Stimulated activated CD8-positive, alpha-beta memory T cell treated with anti-CD3 and anti-CD28 coated beads, Interleukin-12 subunit alpha, Interleukin-12 subunit beta, amount 100 ng/mL, for 24 hours (primary cell): ENCODE results near the gene VPREB3.
A peak's percentile ranks its signal among the peaks of the same experiment; 100 is the strongest.

Source experiments
- DNase-seq: peaks from one replicate; pipeline ENCODE4 v3.0.0-alpha.2; 2020; ENCODE audit errors: extremely low read depth

Gene VPREB3

DNA sequence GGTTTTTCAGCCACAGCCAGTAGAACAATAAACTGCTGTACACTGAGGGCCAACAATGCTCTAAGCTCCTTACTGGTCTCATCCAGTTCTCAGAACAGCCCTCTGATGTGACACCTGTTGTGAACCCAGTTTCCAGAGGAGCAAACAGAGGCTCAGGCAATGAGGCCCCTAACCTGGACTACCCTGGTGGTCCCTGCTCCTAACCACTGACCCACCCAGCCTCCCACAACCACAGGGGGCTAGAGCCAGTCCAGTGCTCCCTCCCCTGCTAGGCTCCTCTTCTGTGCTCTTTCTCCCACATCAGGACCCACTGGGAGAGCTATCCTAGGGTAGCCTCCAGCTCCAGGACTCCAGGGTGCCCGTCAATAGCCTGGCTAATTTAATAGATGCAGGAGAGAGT lies 28.5 kb upstream of the VPREB3 start:
- no peak for DNase-seq

DNA sequence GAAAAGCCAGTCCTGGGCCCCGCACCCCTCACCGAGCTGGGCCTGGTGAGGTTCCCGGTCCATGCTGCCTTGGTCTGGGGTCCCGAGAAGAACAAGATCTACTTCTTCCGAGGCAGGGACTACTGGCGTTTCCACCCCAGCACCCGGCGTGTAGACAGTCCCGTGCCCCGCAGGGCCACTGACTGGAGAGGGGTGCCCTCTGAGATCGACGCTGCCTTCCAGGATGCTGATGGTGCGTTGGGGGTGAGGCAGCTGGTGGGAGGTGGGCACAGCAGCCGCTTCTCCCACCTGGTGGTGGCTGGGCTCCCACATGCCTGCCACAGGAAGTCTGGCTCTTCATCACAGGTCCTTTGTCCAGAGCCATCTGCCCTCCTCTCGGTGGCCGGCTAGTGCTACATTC lies 28.0 kb upstream of the VPREB3 start:
- DNase-seq = no peak

DNA sequence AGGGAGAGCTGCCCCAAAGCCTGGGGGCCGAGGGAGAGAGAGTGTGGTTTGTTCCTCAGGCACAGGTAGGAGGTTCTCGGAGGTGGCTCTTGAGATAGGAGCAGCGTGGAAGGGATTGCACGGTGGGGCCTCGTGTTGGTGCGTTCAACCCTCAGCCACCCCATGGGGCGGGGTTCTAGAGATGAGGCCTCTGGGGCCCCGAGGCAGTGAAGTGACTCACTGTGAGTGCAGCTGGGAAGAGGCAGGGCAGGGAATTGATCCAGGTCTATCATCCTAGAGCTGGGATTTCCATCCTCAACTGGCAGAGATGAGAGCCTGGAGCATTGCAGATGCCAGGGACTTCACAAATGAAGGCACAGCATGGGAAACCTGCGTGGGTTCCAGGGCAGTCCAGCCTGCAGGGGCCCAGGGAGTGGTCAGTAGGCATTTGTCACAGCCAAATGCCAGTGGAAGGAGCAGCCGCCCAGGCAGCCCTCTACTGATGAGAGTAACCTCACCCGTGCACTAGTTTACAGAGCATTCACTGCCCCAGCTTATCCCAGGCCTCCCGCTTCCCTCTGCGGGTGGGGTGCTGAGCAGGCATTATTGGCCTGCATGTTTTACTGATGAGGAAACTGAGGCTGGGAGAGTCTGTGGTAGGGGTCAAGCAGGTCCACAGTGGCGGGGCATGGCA lies 27.4 kb upstream of the VPREB3 start:
- no peak for DNase-seq

DNA sequence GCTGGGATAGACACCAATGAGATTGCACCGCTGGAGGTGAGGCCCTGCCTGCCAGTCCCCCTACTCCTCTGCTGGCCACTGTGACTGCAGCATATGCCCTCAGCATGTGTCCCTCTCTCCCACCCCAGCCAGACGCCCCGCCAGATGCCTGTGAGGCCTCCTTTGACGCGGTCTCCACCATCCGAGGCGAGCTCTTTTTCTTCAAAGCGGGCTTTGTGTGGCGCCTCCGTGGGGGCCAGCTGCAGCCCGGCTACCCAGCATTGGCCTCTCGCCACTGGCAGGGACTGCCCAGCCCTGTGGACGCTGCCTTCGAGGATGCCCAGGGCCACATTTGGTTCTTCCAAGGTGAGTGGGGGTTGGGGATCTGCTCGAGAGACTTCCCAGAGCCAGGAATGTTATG lies 26.8 kb upstream of the VPREB3 start:
- DNase-seq = no peak

DNA sequence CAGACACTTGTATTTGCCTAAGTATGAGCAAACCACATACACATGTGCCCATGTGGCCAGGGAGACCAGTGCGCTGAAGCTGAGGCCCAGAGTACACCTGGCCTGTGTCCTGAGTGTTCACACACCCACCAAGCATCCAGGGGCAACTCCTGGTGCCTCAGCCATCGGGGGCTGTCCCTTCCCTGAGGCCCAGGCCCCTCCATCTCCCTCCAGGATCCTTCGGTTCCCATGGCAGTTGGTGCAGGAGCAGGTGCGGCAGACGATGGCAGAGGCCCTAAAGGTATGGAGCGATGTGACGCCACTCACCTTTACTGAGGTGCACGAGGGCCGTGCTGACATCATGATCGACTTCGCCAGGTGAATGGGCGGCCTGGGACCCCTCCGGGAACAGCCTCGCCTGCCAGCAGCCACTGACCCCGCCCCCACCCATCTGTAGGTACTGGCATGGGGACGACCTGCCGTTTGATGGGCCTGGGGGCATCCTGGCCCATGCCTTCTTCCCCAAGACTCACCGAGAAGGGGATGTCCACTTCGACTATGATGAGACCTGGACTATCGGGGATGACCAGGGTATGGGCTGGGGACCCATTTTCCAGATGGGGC lies 26.0 kb upstream of the VPREB3 start:
- DNase-seq = no peak

DNA sequence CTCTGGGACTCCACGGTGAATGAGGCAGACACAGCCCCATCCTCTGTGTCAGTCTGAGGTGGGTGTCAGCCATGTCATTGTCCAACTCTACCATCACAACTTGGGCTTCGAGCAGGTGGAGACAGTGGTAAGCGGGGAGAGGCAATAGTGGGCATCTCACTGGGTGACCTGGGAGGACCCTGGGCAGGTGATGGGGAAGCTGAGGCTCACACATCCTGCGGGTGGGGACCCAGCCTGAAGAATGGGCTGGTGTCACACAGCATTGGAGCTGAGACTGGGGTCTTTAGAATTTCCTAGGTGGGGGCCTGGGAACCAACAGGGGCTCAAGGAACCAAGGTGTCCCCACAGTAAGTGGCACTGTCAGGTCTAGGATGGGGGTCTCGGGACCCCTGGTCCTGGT lies 25.5 kb upstream of the VPREB3 start:
- no peak for DNase-seq

DNA sequence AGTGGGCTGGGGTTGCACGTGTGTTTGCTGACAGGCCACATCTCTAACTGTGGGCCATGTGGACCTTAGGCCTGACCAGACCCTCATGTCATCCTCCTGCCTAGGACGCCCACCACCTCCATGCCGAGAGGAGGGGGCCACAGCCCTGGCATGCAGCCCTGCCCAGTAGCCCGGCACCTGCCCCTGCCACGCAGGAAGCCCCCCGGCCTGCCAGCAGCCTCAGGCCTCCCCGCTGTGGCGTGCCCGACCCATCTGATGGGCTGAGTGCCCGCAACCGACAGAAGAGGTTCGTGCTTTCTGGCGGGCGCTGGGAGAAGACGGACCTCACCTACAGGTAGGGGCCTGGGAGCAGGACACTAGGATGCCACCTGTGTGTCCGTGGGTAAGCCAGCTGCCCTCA lies 24.9 kb upstream of the VPREB3 start:
- no peak for DNase-seq

DNA sequence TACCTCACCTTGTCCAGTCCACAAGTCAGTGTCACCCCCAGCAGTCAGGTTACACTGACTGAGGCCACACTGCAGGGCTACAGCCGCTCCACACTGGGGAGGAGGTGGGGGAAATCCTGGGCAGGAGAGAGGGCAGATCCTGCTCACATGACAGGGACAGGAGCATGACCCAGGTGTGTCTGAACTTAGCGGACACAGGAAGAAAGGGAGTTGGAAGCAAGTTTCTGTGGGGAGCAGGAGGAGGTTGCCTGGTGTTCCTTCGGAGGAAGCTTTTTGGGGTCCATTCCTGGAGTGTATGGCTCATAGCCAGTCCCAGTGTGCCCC lies 24.3 kb upstream of the VPREB3 start:
- no peak for DNase-seq

DNA sequence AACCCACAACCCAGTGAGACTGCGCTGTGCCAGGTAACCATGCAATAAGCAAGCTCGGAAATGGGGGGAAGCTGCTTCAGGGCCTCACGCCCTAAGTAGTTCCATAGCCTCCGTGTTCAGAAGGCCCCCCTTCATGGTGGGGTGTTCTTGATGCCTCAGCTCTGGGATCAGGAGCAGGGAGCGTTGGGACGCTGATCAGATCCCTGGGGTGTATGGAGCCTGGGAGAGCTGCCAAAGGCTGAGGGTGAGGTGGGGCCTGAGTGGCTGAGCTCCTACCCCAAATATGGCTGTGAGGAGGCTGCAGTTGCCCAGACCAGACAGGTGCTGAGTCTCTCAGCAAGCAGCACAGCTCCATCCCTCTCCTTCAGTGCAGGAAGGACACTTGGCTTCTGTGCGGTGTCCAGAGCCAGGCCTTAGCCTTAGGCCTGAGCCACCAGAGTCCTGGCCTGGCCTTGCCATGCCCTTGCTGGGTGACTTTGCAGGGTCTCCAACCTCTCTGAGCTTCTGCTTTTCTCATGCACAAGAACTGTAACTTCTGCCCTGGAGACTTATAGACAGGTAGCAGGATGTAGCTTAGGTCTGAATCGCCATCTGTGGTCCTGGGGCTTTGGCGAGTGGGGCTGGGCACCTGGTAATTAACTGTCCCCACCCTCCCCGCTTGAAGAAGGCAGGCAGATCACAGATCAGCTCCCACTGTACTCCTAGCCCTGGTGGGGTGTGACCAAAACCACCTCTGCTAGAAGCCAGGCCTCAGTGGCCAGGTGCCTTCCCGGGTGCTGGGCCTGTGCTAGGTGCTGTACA lies 23.8 kb upstream of the VPREB3 start:
- no peak for DNase-seq

DNA sequence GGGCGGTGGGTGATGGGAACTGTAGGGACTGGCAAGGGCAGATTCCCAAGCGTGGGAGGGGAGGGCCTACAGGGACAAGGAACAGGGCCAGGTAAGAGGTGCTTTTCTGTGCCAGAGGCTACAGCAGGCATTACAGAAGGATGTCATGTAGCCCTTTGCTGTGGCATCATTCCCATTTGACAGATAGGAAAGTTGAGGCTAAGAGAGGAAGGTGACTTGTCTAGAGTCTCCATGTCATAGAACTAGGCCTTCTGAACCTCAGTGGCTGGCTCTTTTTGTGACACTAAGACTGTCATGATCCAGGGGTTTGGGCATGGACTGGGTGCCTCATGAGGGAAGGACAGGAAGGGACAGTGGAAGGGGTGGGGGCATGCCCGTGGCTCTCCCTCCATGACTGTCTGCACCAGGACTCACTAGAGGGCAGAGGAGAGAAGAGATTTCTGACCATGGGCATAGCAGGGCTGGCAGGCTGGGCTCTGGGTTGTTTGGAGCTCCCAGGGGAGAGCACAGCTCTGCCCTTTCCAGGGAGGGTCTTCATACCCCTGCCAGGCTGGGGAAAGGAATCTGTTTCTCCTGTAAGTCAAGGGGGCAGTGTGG lies 21.7 kb upstream of the VPREB3 start:
- DNase-seq = no peak

DNA sequence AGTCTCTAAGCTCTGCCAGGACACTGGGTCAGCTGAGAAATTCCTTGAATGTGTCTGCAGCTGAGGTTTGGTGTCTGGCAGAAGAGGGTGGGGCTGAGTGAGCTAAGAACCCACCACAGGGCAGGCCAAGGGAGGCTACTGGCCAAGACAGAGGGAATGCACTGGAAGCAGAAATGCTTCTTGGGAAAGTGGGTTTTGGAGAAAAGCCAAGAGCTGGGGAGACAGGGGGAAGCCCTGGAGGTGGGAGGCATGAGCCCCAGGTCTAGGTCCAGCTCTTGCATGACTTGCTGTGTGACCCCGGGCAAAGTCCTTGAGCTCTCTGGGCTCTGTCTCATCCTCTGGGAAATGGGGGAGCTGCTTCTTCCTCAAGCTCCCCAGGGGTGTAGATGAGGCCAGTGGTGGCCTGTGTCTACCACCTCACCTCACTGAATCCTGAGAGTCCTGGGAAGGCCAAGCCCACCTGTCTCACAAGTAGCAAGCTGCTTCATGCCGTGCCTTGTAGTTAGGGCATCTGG lies 20.8 kb upstream of the VPREB3 start:
- no peak for DNase-seq

DNA sequence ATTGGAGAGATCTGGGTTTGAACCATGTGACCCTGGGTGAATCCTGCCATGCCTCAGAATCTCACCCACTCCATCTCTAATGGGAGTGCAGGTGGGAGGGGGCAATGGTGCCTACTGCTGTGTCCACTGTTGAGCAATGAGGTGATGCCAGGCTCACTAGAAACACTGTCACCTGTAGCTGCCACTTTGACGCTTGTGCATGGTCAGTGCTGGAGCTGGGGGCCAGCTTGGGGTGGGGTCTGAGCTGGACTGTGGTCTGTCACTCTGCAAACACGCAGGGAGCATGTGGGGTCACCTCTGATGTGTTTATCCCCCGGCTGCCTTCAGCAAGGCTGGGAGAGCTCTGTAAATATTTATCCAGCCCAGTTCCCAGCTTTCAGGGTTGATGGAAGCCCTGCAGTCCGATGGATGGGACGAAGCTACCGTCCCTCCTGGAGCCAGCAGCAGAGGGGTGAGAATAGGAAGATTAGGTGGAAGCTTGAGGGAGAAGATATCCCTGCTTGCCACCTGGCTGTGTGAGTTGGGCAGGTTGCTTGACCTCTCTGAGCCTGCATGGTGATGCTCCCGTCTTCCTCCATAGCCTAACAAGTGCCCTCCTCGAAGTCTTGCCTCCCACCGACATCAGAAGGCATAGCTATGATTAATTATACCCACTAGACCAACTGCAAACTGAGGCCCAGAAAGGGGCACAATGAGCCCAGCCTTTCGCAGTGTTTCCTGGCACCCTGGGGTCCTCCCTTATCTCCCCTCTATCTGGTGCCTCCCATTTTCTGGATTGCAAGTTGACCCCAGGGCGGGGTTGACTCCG lies 20.1 kb upstream of the VPREB3 start:
- no peak for DNase-seq

DNA sequence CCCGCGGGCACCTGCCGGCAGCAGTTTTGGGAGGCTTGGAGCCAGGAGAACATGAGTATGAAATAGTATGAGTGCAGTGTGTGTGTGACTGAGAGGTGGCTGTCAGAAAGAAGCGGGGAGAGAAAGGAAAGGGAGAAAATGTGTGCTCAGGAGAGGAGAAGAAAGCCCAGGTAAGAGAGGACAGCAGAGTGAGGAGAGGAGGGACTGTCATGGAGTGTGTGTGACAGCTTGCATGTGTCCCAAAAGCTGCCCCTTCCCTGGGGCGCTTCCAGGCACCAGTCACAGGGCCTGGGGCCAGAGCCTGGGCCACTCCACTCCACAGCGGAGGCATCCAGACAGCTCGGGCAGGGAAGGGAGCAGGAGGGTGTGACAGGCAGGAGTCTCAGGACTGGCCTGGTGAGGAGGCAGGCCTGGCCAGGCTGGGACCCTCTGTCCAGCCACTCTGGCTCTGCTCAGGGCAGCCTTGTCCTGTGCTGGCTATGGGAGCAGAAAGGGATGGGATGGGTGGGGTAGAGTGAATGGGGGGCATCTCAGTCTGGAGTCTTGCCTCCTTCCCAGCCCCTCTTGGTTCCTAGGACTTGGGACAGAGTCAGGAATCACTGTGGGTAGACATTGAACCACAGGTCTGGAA lies 19.4 kb upstream of the VPREB3 start:
- no peak for DNase-seq

DNA sequence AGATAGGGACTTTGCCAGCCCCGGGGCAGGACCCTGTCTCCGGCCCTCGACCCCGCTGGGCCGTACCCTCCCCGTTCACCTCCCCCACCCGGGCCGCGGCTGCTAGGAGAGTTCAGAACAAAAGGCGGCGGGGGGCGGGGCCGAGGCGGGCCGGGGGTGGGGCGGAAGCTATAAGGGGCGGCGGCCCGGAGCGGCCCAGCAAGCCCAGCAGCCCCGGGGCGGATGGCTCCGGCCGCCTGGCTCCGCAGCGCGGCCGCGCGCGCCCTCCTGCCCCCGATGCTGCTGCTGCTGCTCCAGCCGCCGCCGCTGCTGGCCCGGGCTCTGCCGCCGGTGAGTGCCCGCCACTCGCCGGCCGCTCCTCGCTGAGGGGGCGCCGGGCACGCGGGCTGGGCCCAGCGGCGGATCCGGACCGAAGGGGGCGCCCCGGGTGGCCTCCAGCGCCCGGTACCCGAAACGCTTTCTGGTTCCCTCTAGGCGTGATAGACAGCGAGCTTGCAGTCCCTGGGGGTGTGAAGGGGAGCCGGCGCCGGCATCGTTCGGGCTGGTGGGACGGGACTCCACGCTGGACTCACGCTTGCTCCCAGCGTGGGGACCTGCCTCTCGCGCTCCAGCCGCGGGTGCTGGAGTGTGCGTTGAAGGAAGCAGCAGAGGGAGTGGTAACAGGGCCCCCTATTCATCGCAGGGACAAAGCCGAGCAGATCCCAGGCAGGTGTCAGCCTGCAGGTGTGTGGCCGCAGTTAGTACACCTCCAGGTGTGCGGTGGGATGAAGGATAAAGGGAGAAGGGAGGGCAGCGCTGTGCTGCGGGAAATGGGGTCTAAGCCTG lies 18.6 kb upstream of the VPREB3 start, which contains the start of gene MMP11:
Gene MMP11, plus strand, starts transcription at position 201 of the 825 bp plus-strand sequence. Its CDS starts 22 bp downstream, at position 223.
- no peak for DNase-seq

DNA sequence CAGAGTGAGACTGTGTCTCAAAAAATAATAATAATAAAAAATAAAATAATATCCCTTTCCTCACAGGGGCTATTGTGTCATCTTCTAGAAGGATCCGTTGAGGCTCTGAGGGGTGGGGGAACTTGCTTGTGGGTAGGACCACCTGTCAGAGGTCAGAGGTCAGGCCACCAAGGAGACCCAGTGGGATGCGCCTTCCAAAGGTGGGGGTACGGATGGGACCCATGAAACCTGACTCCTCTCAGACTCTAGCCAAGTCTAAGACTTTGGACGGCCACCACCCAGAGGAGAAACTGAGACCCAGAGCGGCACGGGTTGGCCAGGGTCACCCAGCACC lies 18.1 kb upstream of the VPREB3 start:
- DNase-seq = no peak

DNA sequence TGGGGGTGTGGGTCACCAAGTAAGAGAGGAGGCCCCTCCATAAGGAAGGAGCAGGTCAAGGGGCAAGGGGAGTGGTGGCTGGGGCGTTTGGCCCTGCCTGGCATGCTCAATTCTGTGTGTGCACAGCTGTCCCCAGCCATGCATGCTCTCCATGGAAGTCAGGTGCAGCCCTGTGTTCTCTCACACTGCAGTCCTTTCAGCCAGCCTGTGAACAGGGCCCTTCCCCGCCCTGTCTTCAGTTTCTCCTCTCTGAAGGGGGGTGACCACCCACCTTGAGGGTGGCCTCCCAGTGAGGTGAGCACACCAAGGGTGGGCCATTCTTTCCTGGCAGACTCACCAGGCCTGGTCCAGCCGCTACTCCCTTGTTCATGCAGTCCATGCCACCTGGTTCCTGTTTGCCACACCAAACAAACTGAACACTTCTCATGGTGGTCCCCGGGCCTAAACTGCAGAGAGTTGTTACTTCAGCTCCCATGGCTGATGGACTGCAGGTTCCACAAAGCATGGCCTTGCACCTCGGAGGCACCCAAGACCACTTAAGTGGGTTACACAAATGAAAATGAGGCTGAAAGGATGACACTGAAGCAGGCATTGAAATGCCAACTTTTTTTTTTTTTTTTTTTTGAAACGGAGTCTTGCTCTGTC lies 15.2 kb upstream of the VPREB3 start:
- DNase-seq = no peak

DNA sequence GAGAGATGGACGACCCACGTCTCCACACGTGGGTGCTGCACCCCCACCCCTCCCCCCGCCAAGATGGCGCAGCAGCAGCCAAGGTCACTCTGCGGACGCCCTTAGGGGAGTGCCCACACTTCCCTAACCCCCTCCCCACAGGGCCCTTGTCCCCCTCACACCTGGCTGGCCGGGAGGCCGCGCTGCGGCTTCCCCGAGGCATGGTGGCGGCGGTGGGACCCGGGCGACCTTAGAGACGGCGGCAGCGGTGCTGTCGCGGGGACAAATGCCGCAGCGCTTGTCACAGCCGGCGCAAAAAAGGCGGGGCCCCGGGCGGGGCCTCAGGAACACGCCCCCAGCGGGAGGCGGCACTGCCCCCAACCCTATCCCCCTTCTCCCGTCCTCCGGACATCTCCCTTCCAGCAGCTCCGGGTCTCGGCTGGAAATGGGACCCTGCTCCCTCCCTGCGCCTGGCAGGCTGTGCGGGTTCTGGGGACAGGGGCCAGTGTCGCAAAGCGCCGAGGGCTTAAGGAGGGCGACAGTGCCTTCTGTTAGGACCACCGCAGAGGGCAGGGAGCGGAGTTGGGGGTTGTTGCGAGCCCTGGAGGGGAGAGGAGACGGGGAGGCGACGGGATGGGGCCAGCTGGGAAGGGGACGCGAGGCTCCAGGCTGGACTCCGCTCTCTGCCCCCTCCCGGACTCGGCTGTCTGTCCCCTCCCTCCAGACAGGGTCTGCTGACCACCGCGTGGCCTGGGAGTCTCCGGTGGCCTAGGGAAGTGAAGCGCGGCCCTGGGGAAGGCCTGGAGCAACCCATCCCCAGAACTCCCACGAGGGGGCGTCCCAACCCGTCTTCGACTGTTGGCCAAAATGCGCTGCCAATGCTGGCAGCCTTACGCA lies 13.7 kb upstream of the VPREB3 start, which contains the start of gene CHCHD10:
Gene CHCHD10, minus strand, starts transcription at position 300 of the 876 bp plus-strand sequence. Its CDS starts 98 bp downstream, at position 202.
- peak; percentile 60 for DNase-seq

DNA sequence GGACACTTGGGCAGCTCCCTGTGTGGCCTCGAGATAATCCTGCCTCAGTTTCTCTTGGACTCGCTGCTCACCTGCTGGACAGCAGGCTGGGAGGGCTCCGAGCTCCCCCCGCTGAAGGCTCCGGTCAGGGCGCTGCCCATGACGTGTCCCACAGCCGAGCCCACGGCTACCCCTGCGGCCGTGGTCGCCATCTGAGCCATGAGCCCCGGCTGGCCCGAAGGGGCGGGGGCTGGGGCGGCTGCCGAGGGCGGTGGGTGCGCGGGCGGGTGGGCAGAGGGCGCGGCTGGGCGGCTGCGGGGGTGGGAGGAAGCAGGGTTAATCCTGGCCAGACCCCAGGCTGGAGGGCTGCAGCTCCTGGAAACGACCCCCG lies 13.1 kb upstream of the VPREB3 start:
- no peak for DNase-seq
